Heart left ventricle (tissue), 13 donors: Measurements from ENCODE around the gene SPATA24.

ENCODE experiments used
- POLR2A ChIP-seq, 2 donors: fragments of 450-650 bp; IDR thresholded peaks; one replicate each; pipeline ENCODE4 v1.6.1; 2017; ENCODE audit warnings: antibody characterized with exemption in 2 of 2, mild to moderate bottlenecking in 2 of 2, moderate library complexity in 2 of 2
- TF ChIP-seq, protein P1 (sequence below), 12 donors: fragments of 200-600 bp; sonication (generic) in 4 of 12; IDR thresholded peaks; one replicate each; pipeline versions ENCODE4 v1.5.0 to v1.8.0; 2018 to 2022; ENCODE audit warnings: antibody characterized with exemption in 12 of 12, mild to moderate bottlenecking in 5 of 12
- donor health status: ischemic (EF 13 %, LVEDD 7.1; RV severe dilation, severe dysfunction).
- donor health status: DM: no; HTN: yes; CAD: no.
- donor health status: DM: no; HTN: no; CAD: no.
- donor health status: ischemic (EF 25% LVEDD 6.9; RV normal size, moderate dysfunction).
- donor health status: ischemic (EF 25% LVEDD 5.7; RV mildly dilated, moderate dysfunction).
- donor health status: ischemic (EF 35%, LVEDD 5.7; RV mildly dilated, moderate dysfunction).
- donor health status: nonischemic (EF 11% LVEDD 7.7; RV severe dilation, severe dysfunction).
- donor health status: DM: yes; HTN: yes; CAD: no.
- donor health status: PGD.
- donor health status: ischemic (EF 29% LVEDD 5.4; RV normal size, mild dysfunction).
- donor health status: nonischemic (EF 23%, LVEDD 6.1; RV moderate dilation, normal function).

DNA sequence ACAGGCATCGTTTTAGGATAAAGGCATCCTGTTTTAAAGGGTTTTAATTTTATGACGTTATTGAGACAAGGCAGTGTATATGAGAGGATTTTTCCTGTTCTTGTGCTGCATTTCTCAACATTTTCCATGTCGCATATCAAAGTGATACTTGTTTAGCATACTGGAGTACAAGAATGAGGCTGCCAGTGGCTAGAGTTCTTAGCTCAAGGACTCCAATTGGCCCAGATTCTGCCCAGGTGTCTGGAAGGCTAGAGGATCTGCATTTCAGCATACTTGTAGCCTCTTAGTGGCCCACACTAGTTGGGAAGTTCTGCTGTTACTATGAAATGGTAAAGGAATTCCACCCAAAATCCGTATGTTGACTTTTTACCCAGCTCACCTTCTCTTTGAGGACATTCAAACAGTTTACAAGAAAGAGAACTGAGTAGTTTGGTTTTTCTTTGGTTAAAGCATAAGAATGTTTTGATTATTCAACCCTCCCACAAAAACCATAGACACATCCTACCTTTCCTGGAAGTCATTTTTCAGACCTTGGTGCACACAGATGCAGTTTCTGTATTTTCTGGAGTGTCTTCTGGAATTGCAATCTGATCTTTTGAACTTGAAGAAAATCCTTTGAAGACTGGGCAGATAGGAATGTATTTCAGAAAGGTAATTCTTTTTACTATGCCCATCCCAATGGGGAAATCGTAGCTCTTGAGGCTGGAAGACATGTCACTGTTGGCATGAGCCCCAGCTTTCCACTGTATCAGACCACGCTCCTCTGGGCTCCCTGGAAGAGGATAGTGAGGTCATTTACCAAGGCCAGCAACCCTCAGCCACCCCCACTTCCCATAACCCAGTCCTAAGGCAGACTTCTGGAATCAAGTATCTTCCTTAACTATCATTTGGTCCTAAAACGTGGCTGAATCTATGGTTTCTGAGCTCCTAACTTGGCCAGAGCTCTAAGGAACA lies 32.1 kb downstream of the SPATA24 start:
- TF ChIP-seq, protein P1, sequence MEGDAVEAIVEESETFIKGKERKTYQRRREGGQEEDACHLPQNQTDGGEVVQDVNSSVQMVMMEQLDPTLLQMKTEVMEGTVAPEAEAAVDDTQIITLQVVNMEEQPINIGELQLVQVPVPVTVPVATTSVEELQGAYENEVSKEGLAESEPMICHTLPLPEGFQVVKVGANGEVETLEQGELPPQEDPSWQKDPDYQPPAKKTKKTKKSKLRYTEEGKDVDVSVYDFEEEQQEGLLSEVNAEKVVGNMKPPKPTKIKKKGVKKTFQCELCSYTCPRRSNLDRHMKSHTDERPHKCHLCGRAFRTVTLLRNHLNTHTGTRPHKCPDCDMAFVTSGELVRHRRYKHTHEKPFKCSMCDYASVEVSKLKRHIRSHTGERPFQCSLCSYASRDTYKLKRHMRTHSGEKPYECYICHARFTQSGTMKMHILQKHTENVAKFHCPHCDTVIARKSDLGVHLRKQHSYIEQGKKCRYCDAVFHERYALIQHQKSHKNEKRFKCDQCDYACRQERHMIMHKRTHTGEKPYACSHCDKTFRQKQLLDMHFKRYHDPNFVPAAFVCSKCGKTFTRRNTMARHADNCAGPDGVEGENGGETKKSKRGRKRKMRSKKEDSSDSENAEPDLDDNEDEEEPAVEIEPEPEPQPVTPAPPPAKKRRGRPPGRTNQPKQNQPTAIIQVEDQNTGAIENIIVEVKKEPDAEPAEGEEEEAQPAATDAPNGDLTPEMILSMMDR (IDR thresholded peaks at IDR 0.05), result no peak
- no peak for TF ChIP-seq POLR2A (IDR thresholded peaks at IDR 0.05)
